HEK293 (cell line): ENCODE measurements around the gene MTMR11.

ENCODE experiments used
- TF ChIP-seq, protein P1 (sequence below): fragments of 450-650 bp; formaldehyde crosslinking; IDR thresholded peaks from 2 replicates; pipeline ENCODE4 v1.5.1; 2016; ENCODE audit warnings: missing biosample characterization, missing genetic modification characterization

The MTMR11 gene

GRCh38 chr1:149879556-149879955 lies 57.1 kb downstream of the MTMR11 start (continued):
- TF ChIP-seq, protein P1, sequence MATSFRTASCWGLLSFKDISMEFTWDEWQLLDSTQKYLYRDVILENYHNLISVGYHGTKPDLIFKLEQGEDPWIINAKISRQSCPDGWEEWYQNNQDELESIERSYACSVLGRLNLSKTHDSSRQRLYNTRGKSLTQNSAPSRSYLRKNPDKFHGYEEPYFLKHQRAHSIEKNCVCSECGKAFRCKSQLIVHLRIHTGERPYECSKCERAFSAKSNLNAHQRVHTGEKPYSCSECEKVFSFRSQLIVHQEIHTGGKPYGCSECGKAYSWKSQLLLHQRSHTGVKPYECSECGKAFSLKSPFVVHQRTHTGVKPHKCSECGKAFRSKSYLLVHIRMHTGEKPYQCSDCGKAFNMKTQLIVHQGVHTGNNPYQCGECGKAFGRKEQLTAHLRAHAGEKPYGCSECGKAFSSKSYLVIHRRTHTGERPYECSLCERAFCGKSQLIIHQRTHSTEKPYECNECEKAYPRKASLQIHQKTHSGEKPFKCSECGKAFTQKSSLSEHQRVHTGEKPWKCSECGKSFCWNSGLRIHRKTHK (tag by site-specific recombination) = no peak
- TF ChIP-seq, all 188 proteins: peak for 0
